SJSA1 (cell line): Measurements from ENCODE around the gene BUB1B. TPM values are rescaled to one million over a fixed set of nuclear protein-coding genes. Genes with fewer than 3 reads are reported as not detected.
"Not testable (repeated sequence)": the region's sequence is repeated elsewhere in the genome, so short reads cannot be mapped to it uniquely, and the experiment has no call there.

Experiments used
- DNase-seq, 2 experiments: peaks; one replicate each; pipeline ENCODE4 v3.0.0-alpha.2; 2015 to 2020; ENCODE audit warnings: low spot score in 2 of 2, low read depth in 1 of 2
- H3K27ac ChIP-seq: fragments of 250-450 bp; sonication (Bioruptor Pico); 2 replicates; pipeline ENCODE4 v1.5.1; 2020; ENCODE audit warnings: mild to moderate bottlenecking, moderate library complexity
- H3K27me3 ChIP-seq: fragments of 250-450 bp; sonication (Bioruptor Pico); replicated peaks from 2 replicates; pipeline ENCODE4 v1.5.1; 2020; ENCODE audit warnings: mild to moderate bottlenecking, moderate library complexity
- H3K36me3 ChIP-seq: fragments of 250-450 bp; sonication (Bioruptor Pico); 2 replicates; pipeline ENCODE4 v1.5.1; 2020; ENCODE audit warnings: mild to moderate bottlenecking
- H3K4me1 ChIP-seq: fragments of 250-450 bp; sonication (Bioruptor Pico); replicated peaks from 2 replicates; pipeline ENCODE4 v1.6.1; 2021; ENCODE audit warnings: mild to moderate bottlenecking
- H3K4me3 ChIP-seq: fragments of 250-450 bp; sonication (Bioruptor Pico); 2 replicates; pipeline ENCODE4 v1.5.1; 2020; ENCODE audit warnings: mild to moderate bottlenecking
- H3K9me3 ChIP-seq: fragments of 250-450 bp; sonication (Bioruptor Pico); replicated peaks from 2 replicates; pipeline ENCODE4 v1.5.1; 2020; ENCODE audit warnings: mild to moderate bottlenecking
- total RNA-seq: library from RNA; depleted of rRNA; stranded (reverse); fragments of >200 nt; shearing (Covaris generic); gene quantifications from 2 replicates; pipeline ENCODE4 v1.2.3, GENCODE V29; 2014; rRNA removed

Gene BUB1B
- 74.1 and 91.0 TPM in 2 replicates for total RNA-seq

GRCh38 chr15:40160689-40161688, at the start of gene BUB1B:
TSS of gene BUB1B (plus strand) at chr15:40161069. CDS start at chr15:40161221, 152 bp downstream.
- Histone ChIP-seq H3K27me3 (no peaks in the 10 kb centered on the region), H3K9me3 (no peaks in the 10 kb centered on the region), H3K36me3 (peaks cover 44% of the 10 kb centered on the region), H3K4me1 (peaks cover 19% of the 10 kb centered on the region), H3K4me3 (peak within 1 kb of the TSS; percentile 67), H3K27ac (peak within 1 kb of the TSS; percentile 83)
- DNase-seq, result peak; percentile 94 to 96

GRCh38 chr15:40111888-40112287, 49.0 kb upstream of the BUB1B start:
- no peak for DNase-seq
- Histone ChIP-seq H3K27ac (no peak overlapping the region), H3K36me3 (no peaks in the 10 kb centered on the region)

GRCh38 chr15:40112789-40113188, 48.1 kb upstream of the BUB1B start:
- Histone ChIP-seq H3K36me3 (no peaks in the 10 kb centered on the region), H3K27me3 (0 out of 2 replicates have a peak, but pooled peaks cover 2% of the 10 kb centered on the region)
- DNase-seq, result no peak

More at GRCh38 chr15:40111888-40112287, 49.0 kb upstream of the BUB1B start:
- 0 out of 2 replicates have a peak, but pooled peaks cover 2% of the 10 kb centered on the region for H3K27me3 ChIP-seq
- H3K4me1 ChIP-seq, result peaks cover 24% of the 10 kb centered on the region
- no peaks in the 10 kb centered on the region; the same call in 1 of the 2 replicates for H3K9me3 ChIP-seq
- no peak overlapping the region for H3K4me3 ChIP-seq

GRCh38 chr15:40114218-40114617, 46.7 kb upstream of the BUB1B start:
- Histone ChIP-seq H3K27me3 (0 out of 2 replicates have a peak, but pooled peaks cover 2% of the 10 kb centered on the region), H3K4me3 (no peak overlapping the region), H3K9me3 (no peaks in the 10 kb centered on the region; the same call in 1 of the 2 replicates), H3K4me1 (peaks cover 6% of the 10 kb centered on the region), H3K36me3 (no peaks in the 10 kb centered on the region), H3K27ac (no peak overlapping the region)
- DNase-seq, result no peak

More at GRCh38 chr15:40112789-40113188, 48.1 kb upstream of the BUB1B start:
- Histone ChIP-seq H3K4me3 (no peak overlapping the region), H3K27ac (no peak overlapping the region), H3K9me3 (no peaks in the 10 kb centered on the region; the same call in 1 of the 2 replicates), H3K4me1 (peaks cover 16% of the 10 kb centered on the region)

- DNase-seq, H3K9me3 ChIP-seq: not testable (repeated sequence)
Observed at GRCh38 chr15:40115106-40115505, 45.8 kb upstream of the BUB1B start.

GRCh38 chr15:40115670-40116093, 45.2 kb upstream of the BUB1B start:
- no peak for DNase-seq
- Histone ChIP-seq H3K27ac (no peak overlapping the region), H3K36me3 (no peaks in the 10 kb centered on the region), H3K4me3 (no peak overlapping the region), H3K4me1 (no peaks in the 10 kb centered on the region), H3K9me3 (no peaks in the 10 kb centered on the region; the same call in 1 of the 2 replicates), H3K27me3 (0 out of 2 replicates have a peak, but pooled peaks cover 2% of the 10 kb centered on the region)

More at GRCh38 chr15:40115106-40115505, 45.8 kb upstream of the BUB1B start:
- not testable (repeated sequence) for H3K4me1 ChIP-seq, H3K27me3 ChIP-seq, H3K27ac ChIP-seq, H3K4me3 ChIP-seq, H3K36me3 ChIP-seq

- H3K36me3 ChIP-seq, result no peaks in the 10 kb centered on the region
- no peaks in the 10 kb centered on the region; the same call in 1 of the 2 replicates for H3K9me3 ChIP-seq
- peak in 1 of 2 experiments; percentile 22 for DNase-seq
- no peaks in the 10 kb centered on the region; the same call in 1 of the 2 replicates for H3K4me1 ChIP-seq
- H3K4me3 ChIP-seq, result no peak overlapping the region
- 0 out of 2 replicates have a peak, but pooled peaks cover 2% of the 10 kb centered on the region for H3K27me3 ChIP-seq
- H3K27ac ChIP-seq, result no peak overlapping the region
Observed at GRCh38 chr15:40118473-40118872, 42.4 kb upstream of the BUB1B start.

- no peak overlapping the region for H3K4me3 ChIP-seq
- no peaks in the 10 kb centered on the region; the same call in 1 of the 2 replicates for H3K4me1 ChIP-seq
Observed at GRCh38 chr15:40121911-40122638, 38.8 kb upstream of the BUB1B start.

GRCh38 chr15:40122989-40123388, 37.9 kb upstream of the BUB1B start:
- not testable (repeated sequence) for H3K9me3 ChIP-seq, H3K36me3 ChIP-seq, H3K4me3 ChIP-seq, H3K4me1 ChIP-seq, H3K27ac ChIP-seq, H3K27me3 ChIP-seq
- peak in 1 of 2 experiments; percentile 28 for DNase-seq

More at GRCh38 chr15:40121911-40122638, 38.8 kb upstream of the BUB1B start:
- no peaks in the 10 kb centered on the region; the same call in 1 of the 2 replicates for H3K27me3 ChIP-seq
- H3K36me3 ChIP-seq, result no peaks in the 10 kb centered on the region
- H3K27ac ChIP-seq, result no peak overlapping the region
- peak in 1 of 2 experiments; percentile 17 for DNase-seq
- H3K9me3 ChIP-seq, result no peaks in the 10 kb centered on the region

GRCh38 chr15:40123863-40124262, 37.0 kb upstream of the BUB1B start:
- H3K27me3 ChIP-seq, H3K4me3 ChIP-seq, H3K27ac ChIP-seq, H3K36me3 ChIP-seq, H3K4me1 ChIP-seq, H3K9me3 ChIP-seq: not testable (repeated sequence)
- peak in 1 of 2 experiments; percentile 8 for DNase-seq

GRCh38 chr15:40124333-40124732, 36.5 kb upstream of the BUB1B start:
- H3K4me3 ChIP-seq, H3K9me3 ChIP-seq, H3K27ac ChIP-seq, H3K36me3 ChIP-seq, H3K4me1 ChIP-seq: not testable (repeated sequence)
- peak in 1 of 2 experiments; percentile 14 for DNase-seq
- peaks cover 11% of the 10 kb centered on the region for H3K27me3 ChIP-seq

GRCh38 chr15:40124807-40125285, 36.0 kb upstream of the BUB1B start:
- DNase-seq, result peak in 1 of 2 experiments; percentile 10
- not testable (repeated sequence) for H3K4me3 ChIP-seq, H3K27ac ChIP-seq, H3K4me1 ChIP-seq, H3K36me3 ChIP-seq, H3K9me3 ChIP-seq
- H3K27me3 ChIP-seq, result peaks cover 11% of the 10 kb centered on the region

GRCh38 chr15:40125950-40126349, 34.9 kb upstream of the BUB1B start:
- H3K27ac ChIP-seq, result no peak overlapping the region
- peaks cover 11% of the 10 kb centered on the region for H3K27me3 ChIP-seq
- no peak overlapping the region for H3K4me3 ChIP-seq
- no peaks in the 10 kb centered on the region; the same call in 1 of the 2 replicates for H3K4me1 ChIP-seq
- no peak for DNase-seq
- no peaks in the 10 kb centered on the region for H3K36me3 ChIP-seq
- no peaks in the 10 kb centered on the region for H3K9me3 ChIP-seq
